ENCODE data around the gene ACIN1.

- TF ChIP-seq CTCF (conservative IDR thresholded peaks at IDR 0.05 in 1 of 2, IDR thresholded peaks at IDR 0.05 in 1 of 2; ENCODE audit: low read depth in 1 of 2, low read length in 2 of 2) (peak in 1 of 2 donors; percentile 20), EZH2 (IDR thresholded peaks at IDR 0.05; ENCODE audit: low read length, missing control alignments) (no peak)
Measured at GRCh38 chr14:23052182-23052623, 42.7 kb downstream of the ACIN1 start.

Data from fibroblast of lung (primary cell).